HG02885 (cell line): ENCODE data around the gene SGMS1.
"Not testable (repeated sequence)": the region's sequence is repeated elsewhere in the genome, so short reads cannot be mapped to it uniquely, and the experiment has no call there.

Experiments used
- ATAC-seq: cut with Tn5 transposase; IDR thresholded peaks from one replicate; pipeline ENCODE4 v1.9.1; 2021; ENCODE audit warnings: mild to moderate bottlenecking; ENCODE audit not compliant: unreplicated experiment, poor library complexity

The SGMS1 gene

DNA sequence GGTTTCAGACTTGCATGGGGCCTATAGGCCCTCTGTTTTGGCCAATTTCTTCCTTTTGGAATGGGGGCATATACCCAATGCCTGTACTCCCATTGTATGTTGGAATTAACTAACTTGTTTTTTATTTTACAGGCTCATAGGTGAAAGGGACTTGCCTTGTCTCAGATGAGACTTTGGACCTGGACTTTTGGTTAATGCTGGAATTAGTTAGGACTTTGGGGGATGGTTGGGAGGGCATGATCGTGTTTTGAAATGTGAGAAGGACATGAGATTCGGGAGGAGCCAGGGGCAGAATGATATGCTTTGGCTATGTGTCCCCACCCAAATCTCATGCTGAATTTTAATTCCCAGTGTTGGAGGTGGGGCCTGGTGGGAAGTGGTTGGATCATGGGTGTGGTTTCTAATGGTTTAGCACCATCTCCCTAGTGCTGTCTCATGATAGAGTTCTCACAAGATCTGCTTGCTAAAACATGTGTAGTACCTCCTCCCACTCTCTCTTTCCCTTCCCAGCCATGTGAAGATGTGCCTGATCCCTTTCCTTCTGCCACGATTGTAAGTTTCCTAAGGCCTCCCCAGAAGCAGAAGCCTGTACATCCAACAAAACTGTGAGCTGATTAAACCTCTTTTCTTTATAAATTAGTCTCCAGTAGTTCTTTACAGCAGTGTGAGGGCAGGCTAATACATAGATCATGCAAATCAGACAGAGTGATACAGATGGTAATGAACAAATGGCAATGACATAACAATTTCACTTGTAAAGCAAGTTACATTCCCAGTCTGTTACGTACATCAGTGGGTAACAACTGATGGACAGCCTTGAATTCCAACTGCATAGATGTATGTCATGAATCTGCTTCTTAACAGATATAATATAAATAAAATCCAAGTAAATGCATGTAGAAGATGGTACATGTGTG is 146.2 kb downstream of the SGMS1 start:
- no peak for ATAC-seq

- no peak for ATAC-seq
Measured at GRCh38 chr10:50473756-50474155, 150.0 kb downstream of the SGMS1 start.

DNA sequence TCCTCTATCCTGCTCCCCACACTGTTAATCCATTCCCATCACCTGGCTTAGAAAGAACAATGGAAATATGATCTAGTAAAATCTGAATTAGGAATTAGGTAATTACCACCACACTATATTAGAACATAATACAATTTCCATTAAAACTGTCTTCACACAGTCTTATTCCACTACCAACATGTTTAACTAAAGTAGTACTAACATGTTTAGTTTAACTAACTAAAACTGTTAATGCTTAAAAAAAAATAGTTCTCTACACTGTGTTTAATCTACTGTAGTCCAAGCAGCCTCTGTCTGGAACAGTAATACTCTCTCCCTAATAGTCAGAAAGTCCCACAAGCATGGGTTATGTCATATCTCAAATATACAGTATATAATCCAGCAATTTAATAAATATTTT is 150.8 kb downstream of the SGMS1 start:
- ATAC-seq, result no peak

DNA sequence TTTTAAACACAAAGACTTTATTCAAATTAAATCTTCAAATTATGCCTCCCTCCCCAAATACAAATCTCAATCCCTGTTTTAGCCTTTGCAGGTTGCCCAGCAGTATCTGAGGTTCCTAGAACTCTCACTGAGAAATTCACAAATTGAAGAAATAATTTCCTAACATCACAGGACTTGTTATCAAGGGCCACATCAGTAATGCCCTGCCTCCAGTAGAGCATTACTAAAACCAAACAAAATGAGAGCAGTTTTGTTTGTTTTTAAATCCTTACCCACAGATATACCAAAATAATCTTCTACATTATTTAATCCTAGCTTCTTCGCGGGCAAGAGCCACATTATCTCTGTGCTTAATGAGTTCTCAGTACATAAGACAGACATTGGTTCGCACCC is 152.2 kb downstream of the SGMS1 start:
- no peak for ATAC-seq

- no peak for ATAC-seq
Measured at GRCh38 chr10:50470798-50471582, 152.8 kb downstream of the SGMS1 start.

GRCh38 chr10:50470345-50470744 is 153.4 kb downstream of the SGMS1 start:
- peak; percentile 58 for ATAC-seq

GRCh38 chr10:50469778-50470193 is 154.0 kb downstream of the SGMS1 start:
- no peak for ATAC-seq

GRCh38 chr10:50469288-50469687 is 154.5 kb downstream of the SGMS1 start:
- ATAC-seq, result no peak

GRCh38 chr10:50467209-50467608 is 156.5 kb downstream of the SGMS1 start:
- ATAC-seq, result no peak

DNA sequence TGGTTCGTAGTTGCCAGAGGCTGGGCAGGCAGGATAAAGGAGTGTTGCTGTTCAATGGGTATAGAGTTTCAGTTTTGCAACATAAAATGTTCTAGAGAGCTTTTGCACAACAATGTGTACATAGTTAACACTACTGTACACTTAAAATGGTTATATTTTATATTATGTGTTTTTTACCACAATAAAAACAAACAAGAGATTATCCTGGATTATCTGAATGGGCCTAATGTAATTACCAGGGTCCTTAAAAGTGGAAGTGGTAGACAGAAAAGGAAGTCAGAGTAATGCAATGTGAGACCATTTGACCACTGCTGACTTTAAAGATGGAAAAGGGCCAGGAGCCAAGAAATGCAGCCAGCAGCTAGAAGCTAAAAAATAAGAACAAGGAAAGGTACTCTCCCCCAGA is 159.7 kb downstream of the SGMS1 start:
- ATAC-seq, result no peak

DNA sequence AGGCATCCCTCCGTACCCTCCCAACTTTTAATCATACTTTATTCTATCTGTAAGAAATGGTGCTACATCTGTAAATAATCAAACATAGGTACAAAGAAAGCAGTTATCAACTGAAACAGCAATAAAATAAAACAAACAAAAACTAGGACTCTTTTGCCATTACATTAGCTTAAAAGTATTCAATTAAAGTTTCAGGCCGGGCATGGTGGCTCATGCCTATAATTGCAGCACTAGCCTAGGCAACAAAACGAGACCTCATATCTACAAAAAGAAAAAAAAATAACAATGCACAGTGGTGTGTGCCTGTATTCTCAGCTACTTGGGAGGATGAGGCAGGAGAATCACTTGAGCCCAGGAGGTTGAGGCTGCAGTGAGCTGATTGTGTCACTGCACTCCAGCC is 161.9 kb downstream of the SGMS1 start:
- ATAC-seq, result no peak

DNA sequence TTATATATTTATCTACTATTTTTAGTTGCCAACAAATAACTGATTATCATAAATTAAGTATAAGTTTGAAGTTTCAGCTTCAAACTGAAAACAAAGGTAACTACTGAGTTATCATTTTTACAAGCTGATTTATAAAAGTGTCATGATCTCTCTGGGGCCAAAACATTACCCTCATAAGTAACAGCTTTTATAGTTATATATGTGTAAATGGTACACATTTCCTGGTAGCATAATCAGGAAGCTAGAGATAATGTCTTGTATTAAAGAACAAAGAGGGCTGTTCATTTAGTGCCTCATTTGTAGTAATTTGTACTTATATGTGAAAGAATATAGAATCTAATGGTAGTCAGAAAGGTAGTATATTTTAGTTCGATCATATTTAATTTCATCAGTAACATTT is 162.6 kb downstream of the SGMS1 start:
- ATAC-seq, result no peak

DNA sequence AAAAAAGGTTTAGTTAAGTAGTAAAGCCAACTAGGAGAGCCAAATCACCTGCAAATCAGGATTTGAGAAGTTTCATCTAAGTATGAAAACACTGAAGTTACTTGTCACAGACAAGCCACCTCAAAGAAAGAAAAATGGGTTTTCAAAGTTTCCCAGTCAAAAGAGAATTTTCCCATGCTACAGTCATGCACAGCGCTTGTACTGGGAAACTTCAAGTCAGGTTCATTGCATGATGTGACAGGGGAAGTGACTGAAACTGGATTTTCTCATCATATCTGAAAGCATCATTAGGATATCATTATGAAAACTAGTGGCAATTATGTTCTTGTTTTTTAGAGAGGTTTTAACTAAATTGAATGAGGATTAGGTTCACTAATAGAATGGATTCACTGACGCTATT is 167.0 kb downstream of the SGMS1 start:
- peak; percentile 37 for ATAC-seq

- no peak for ATAC-seq
Measured at GRCh38 chr10:50453940-50454339, 169.8 kb downstream of the SGMS1 start.

GRCh38 chr10:50452603-50453002 is 171.2 kb downstream of the SGMS1 start:
- ATAC-seq, result peak; percentile 57

DNA sequence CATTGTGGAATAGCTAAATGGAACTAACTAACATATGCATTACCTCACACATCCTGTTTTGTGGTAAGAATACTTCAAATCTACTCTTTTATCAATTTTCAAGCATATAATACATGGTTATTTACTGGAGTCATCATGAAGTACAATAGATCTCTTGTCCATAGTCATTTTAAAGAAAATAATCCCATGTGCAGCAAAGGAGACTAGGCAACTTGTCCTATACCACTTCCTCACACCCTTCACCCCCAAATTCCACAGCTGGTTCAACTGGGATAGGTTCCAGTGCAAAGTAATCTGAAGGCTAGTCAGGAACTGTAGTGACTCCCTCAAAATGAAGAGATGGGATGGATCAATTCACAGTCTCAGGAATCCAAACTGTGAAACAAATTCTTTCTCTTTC is 176.1 kb downstream of the SGMS1 start:
- no peak for ATAC-seq

DNA sequence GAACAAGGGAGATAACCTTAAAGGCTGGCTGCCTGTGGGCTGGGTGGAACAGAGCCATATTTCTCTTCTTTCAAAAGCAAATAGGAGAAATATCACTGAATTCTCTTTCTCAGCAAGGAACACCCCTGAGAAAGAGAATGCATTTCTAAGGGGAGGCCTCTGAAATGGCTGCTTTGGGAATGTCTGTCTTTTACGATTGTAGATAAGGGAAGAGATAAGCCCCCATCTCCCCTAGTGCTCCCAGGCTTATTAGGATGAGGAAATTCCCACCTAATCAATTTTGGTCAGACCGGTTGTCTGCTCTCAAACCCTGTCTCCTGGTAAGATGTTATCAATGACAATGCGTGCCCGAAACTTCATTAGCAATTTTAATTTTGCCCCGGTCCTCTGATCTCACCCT is 178.0 kb downstream of the SGMS1 start:
- ATAC-seq, result not testable (repeated sequence)

- ATAC-seq, result no peak
Measured at GRCh38 chr10:50440489-50440888, 183.3 kb downstream of the SGMS1 start.

DNA sequence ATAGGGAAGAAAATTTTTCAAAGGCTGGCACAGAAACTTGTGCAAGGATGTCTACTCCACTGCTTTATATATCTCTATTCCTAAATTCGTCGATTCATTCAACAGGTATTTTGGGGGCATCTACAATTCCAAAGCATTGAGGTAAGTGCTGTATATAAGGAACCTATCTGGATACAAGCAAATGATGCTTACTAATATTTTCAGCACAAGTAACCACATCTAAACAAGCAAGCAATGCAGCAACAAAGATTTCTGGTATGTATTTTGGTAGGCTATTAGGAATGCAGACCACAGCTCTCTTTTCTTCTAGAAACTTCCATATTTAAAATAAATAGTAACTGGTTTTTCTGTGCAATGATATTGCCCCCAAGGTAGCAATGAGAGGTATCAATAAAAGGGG is 183.9 kb downstream of the SGMS1 start:
- ATAC-seq, result no peak

DNA sequence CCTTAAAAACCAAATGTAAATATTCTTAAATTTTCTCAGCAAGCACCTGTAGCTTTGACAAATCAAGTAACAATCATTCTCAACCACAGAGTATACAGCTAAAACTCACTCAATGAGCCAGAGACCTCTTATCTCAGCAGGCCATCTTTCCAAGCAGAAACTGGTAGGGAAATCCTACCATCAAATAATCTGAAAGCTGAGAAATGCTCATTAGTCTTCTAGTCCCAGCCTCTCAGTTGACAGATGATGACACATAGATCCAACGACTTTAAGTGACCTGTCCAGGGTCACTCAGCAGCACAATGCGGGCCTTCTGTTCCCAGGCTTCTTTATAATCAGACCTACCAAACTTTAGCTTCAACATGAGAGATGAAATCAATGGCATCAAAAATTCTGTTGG is 184.6 kb downstream of the SGMS1 start:
- no peak for ATAC-seq
